Kidney (tissue), 22 donors: ENCODE results near the gene UGGT2. TPM values are rescaled to one million over a fixed set of nuclear protein-coding genes. Genes with fewer than 3 reads are reported as not detected.

Source experiments
- DNase-seq, 5 donors: peaks; one replicate each; pipeline ENCODE4 v3.0.0-alpha.2; 2013 to 2020
- FAIRE-seq: peaks from 2 replicates; lab custom pipeline; 2012; peaks lifted over from hg19 to GRCh38; lab: Jason Lieb, UNC
- H3K27ac ChIP-seq, 2 donors: one replicate each; pipeline ENCODE4 v1.7.0; 2013; ENCODE audit warnings: low read depth in 2 of 2, low read length in 2 of 2, inconsistent platforms in 1 of 2
- H3K27me3 ChIP-seq: one replicate; pipeline ENCODE4 v1.7.1; 2013; ENCODE audit warnings: low read length, inconsistent platforms; ENCODE audit not compliant: control insufficient read depth, insufficient read depth
- H3K36me3 ChIP-seq, 3 donors: one replicate each; pipeline versions ENCODE4 v1.7.0 to v1.7.1; 2013; ENCODE audit warnings: low read length in 3 of 3, control low read depth in 1 of 3, inconsistent platforms in 1 of 3; ENCODE audit not compliant: insufficient read depth in 3 of 3, control insufficient read depth in 2 of 3
- H3K4me1 ChIP-seq, 3 donors: one replicate each; pipeline versions ENCODE4 v1.7.0 to v1.7.1; 2013; ENCODE audit warnings: low read length in 3 of 3, inconsistent platforms in 1 of 3, low read depth in 1 of 3; ENCODE audit not compliant: control insufficient read depth in 2 of 3, insufficient read depth in 2 of 3
- H3K4me3 ChIP-seq, 3 donors: one replicate each; pipeline versions ENCODE4 v1.7.0 to v1.8.1; 2013; ENCODE audit warnings: low read length in 3 of 3, control low read depth in 1 of 3, inconsistent platforms in 1 of 3
- H3K9ac ChIP-seq, 3 donors: one replicate each; pipeline versions ENCODE4 v1.7.0 to v1.7.1; 2013; ENCODE audit warnings: low read length in 3 of 3, control low read depth in 1 of 3, inconsistent platforms in 1 of 3
- H3K9me3 ChIP-seq, 3 donors: one replicate each; pipeline versions ENCODE4 v1.7.0 to v1.7.1; 2013; ENCODE audit warnings: low read length in 3 of 3, control low read depth in 1 of 3, inconsistent platforms in 1 of 3; ENCODE audit not compliant: control insufficient read depth in 2 of 3, insufficient read depth in 1 of 3
- CTCF ChIP-seq: IDR thresholded peaks from 3 replicates; pipeline ENCODE4 v1.5.1; 2012; ENCODE audit warnings: mild to moderate bottlenecking, moderate library complexity, borderline replicate concordance; ENCODE audit not compliant: insufficient read depth; ENCODE audit errors: extremely low read depth
- intact Hi-C: fragments of 100-400 bp; cut with DNase I; formaldehyde crosslinking; loops from one replicate; pipeline ENCODE4 v1.11.1; 2022
- long read RNA-seq, 10 donors: library from polyadenylated mRNA in 1 of 10; unstranded in 1 of 10; transcript quantifications; one replicate each; pipeline ENCODE4 v2.0.0 and lab custom pipeline, GENCODE V29; 2021 to 2026
- polyA plus RNA-seq: library from polyadenylated mRNA; stranded (reverse); fragments of 350-450 nt; fragmentation: Illumina TruSeq; extraction: RNeasy Lipid Tissue Mini Kit (QIAGEN cat#74804); gene quantifications from one replicate; pipeline ENCODE4 v1.2.3, GENCODE V29; 2014; ENCODE audit warnings: low read depth, low replicate concordance; ENCODE audit not compliant: insufficient read depth
- total RNA-seq: library from RNA; stranded (reverse); fragmentation: NEBNext Ultra II Directional; extraction: Animal tissue kit (Norgen Biotek cat#: 25700); gene quantifications from one replicate; pipeline ENCODE4 v1.2.1, GENCODE V29; 2021
- donor health status: control.
- donor health status: control.
- donor health status: control.
- donor health status: control.
- donor health status: control.
- donor health status: DM: yes; HTN: yes; CAD: no.
- donor health status: Normal renal cell carcinoma (clear cell type).

Gene UGGT2
- 31.9 TPM for total RNA-seq
- polyA plus RNA-seq = 10.0 TPM
- long read RNA-seq, donor 1, partial matches to known transcripts = 13 of 16 reads
- long read RNA-seq, donor 1, other reads (novel, unspliced or antisense) = 0 of 16 reads
- long read RNA-seq, donor 2, full-length matches to known transcripts = 1 of 9 reads
- long read RNA-seq, donor 2, partial matches to known transcripts = 8 of 9 reads
- long read RNA-seq, donor 2, other reads (novel, unspliced or antisense) = 0 of 9 reads
- long read RNA-seq, donor 3, partial matches to known transcripts = 5 of 7 reads
- long read RNA-seq, donor 3, other reads (novel, unspliced or antisense) = 0 of 7 reads
- long read RNA-seq, donor 4, partial matches to known transcripts = 6 of 7 reads
- long read RNA-seq, donor 4, other reads (novel, unspliced or antisense) = 0 of 7 reads
- long read RNA-seq, donor 5 = 0 reads
- long read RNA-seq, donor 6, partial matches to known transcripts = 20 of 22 reads
- long read RNA-seq, donor 6, other reads (novel, unspliced or antisense) = 0 of 22 reads
- long read RNA-seq, donor 7, partial matches to known transcripts = 7 of 9 reads
- long read RNA-seq, donor 7, other reads (novel, unspliced or antisense) = 0 of 9 reads
- long read RNA-seq, donor 8, partial matches to known transcripts = 21 of 22 reads
- long read RNA-seq, donor 8, other reads (novel, unspliced or antisense) = 0 of 22 reads
- long read RNA-seq, donor 9, partial matches to known transcripts = 5 of 5 reads
- long read RNA-seq, donor 9, other reads (novel, unspliced or antisense) = 0 of 5 reads
- long read RNA-seq, donor 10, partial matches to known transcripts = 11 of 11 reads
- long read RNA-seq, donor 10, other reads (novel, unspliced or antisense) = 0 of 11 reads

- Histone ChIP-seq H3K9me3 (no peaks in the 10 kb centered on the region), H3K27ac (peak within 1 kb of the TSS; percentile 68 to 84), H3K36me3 (no peaks in the 10 kb centered on the region), H3K4me1 (no peaks in the 10 kb centered on the region), H3K27me3 (no peaks in the 10 kb centered on the region), H3K9ac (peak within 1 kb of the TSS; percentile 73 to 84 (median 82)), H3K4me3 (peak within 1 kb of the TSS; percentile 71 to 93 (median 81))
- no peak for FAIRE-seq
- DNase-seq = peak; percentile 95 to 98 (median 97)
- intact Hi-C loops = no loop called here
- no peak for TF ChIP-seq CTCF
Measured at GRCh38 chr13:96053003-96053703, at the start of gene UGGT2. UGGT2 (minus strand) TSS chr13:96053401; CDS start chr13:96053312, 89 bp downstream.

- Histone ChIP-seq H3K4me3 (no peak overlapping the region), H3K27ac (no peak overlapping the region), H3K9ac (no peak overlapping the region), H3K4me1 (no peaks in the 10 kb centered on the region), H3K36me3 (no peaks in the 10 kb centered on the region), H3K9me3 (no peaks in the 10 kb centered on the region), H3K27me3 (no peaks in the 10 kb centered on the region)
- FAIRE-seq (no peak), DNase-seq (no peak)
- TF ChIP-seq CTCF = no peak
- intact Hi-C loops = no loop called here
Measured at GRCh38 chr13:96100457-96101220, 47.4 kb upstream of the UGGT2 start.

- H3K36me3 ChIP-seq = no peaks in the 10 kb centered on the region
- no peak overlapping the region for H3K4me3 ChIP-seq
- no peak overlapping the region for H3K27ac ChIP-seq
- peaks cover 0 to 6% (median 0%) of the 10 kb centered on the region in 3 donors for H3K4me1 ChIP-seq
- intact Hi-C loops = no loop called here
- H3K27me3 ChIP-seq = peaks cover 12% of the 10 kb centered on the region
- H3K9ac ChIP-seq = no peak overlapping the region
- no peaks in the 10 kb centered on the region for H3K9me3 ChIP-seq
- TF ChIP-seq CTCF = no peak
- DNase-seq = no peak
- no peak for FAIRE-seq
Measured at GRCh38 chr13:96093296-96094006, 40.2 kb upstream of the UGGT2 start.
